Body of pancreas (tissue), 4 donors: ENCODE data around the gene TOP3A. TPM values are rescaled to one million over a fixed set of nuclear protein-coding genes. Genes with fewer than 3 reads are reported as not detected.

ENCODE experiments used
- ATAC-seq: fragments of 150-250 bp; one replicate; pipeline ENCODE4 v1.9.1; 2016
- DNase-seq, 4 donors: peaks; one replicate each; pipeline ENCODE4 v3.0.0-alpha.2; 2019
- H3K27ac ChIP-seq, 4 donors: fragments of 200-600 bp; sonication (generic); 1 replicate in 3 of 4; 2 replicates in 1 of 4; pipeline versions ENCODE4 v1.5.1 to v1.6.1; 2016 to 2019; ENCODE audit warnings: mild to moderate bottlenecking in 1 of 4, mixed read lengths in 1 of 4, moderate library complexity in 1 of 4
- H3K27me3 ChIP-seq, 2 donors: fragments of 200-600 bp; sonication (generic); one replicate each; pipeline ENCODE4 v1.6.0; 2016; ENCODE audit warnings: mild to moderate bottlenecking in 1 of 2
- H3K36me3 ChIP-seq, 2 donors: fragments of 200-600 bp; sonication (generic); replicated peaks in 1 of 2; 2 replicates each; pipeline ENCODE4 v1.5.1; 2016; ENCODE audit warnings: low read depth in 2 of 2; ENCODE audit not compliant: insufficient read depth in 1 of 2
- H3K4me1 ChIP-seq: fragments of 200-600 bp; sonication (generic); one replicate; pipeline ENCODE4 v1.6.0; 2016
- H3K4me3 ChIP-seq, 2 donors: fragments of 200-600 bp; sonication (generic); 1 replicate in 1 of 2; 2 replicates in 1 of 2; pipeline ENCODE4 v1.5.1; 2016 to 2019
- H3K9me3 ChIP-seq, 3 donors: fragments of 200-600 bp; sonication (generic); 1 replicate in 2 of 3; 2 replicates in 1 of 3; pipeline ENCODE4 v1.5.1; 2016
- CTCF ChIP-seq, 7 experiments: fragments of 450-650 bp in 4 of 7; fragments of 200-600 bp in 3 of 7; sonication (generic) in 3 of 7; IDR thresholded peaks; one replicate each; pipeline ENCODE4 v1.5.1; 2016 to 2019; ENCODE audit warnings: antibody characterized with exemption in 7 of 7
- POLR2A ChIP-seq, 3 donors: fragments of 450-650 bp; IDR thresholded peaks; one replicate each; pipeline ENCODE4 v1.6.1; 2016; ENCODE audit warnings: antibody characterized with exemption in 3 of 3, mild to moderate bottlenecking in 2 of 3
- WGBS, 2 donors: methylation state at CpG; one replicate each; pipeline ENCODE4 v1.1.5; 2017; 5-methylcytosine and 5-hydroxymethylcytosine counted together
- intact Hi-C: fragments of 100-400 bp; cut with DNase I; formaldehyde crosslinking; loops from one replicate; pipeline ENCODE4 v1.15.1; 2023
- total RNA-seq, 2 donors: library from RNA; depleted of rRNA; stranded (reverse); fragments of >200 nt; gene quantifications; one replicate each; pipeline ENCODE4 v1.1.0, GENCODE V29; 2016

Gene TOP3A
- total RNA-seq, 2 donors from 2014 or later = 13.2 to 22.3 TPM

- TF ChIP-seq CTCF (IDR thresholded peaks at IDR 0.05) (no peak), POLR2A (IDR thresholded peaks at IDR 0.05) (no peak)
- Histone ChIP-seq H3K36me3 (peaks cover 10% of the 10 kb centered on the region in 2 donors), H3K27me3 (no peaks in the 10 kb centered on the region), H3K27ac (no peak overlapping the region), H3K9me3 (no peaks in the 10 kb centered on the region), H3K4me1 (peaks cover under 1% of the 10 kb centered on the region), H3K4me3 (no peak overlapping the region)
- peak; percentile 14 for ATAC-seq
- WGBS, 2 donors = 49% methylated on average over 12 to 14 of the region's 14 CpGs
- DNase-seq = no peak
- intact Hi-C loops = no loop called here
Observed at GRCh38 chr17:18267927-18268711, 46.7 kb downstream of the TOP3A start.

GRCh38 chr17:18267366-18267765 lies 47.4 kb downstream of the TOP3A start:
- H3K9me3 ChIP-seq = no peaks in the 10 kb centered on the region
- intact Hi-C loops = no loop called here
- 74 to 83% methylated on average over 9 to 10 of the region's 10 CpGs for WGBS, 2 donors
- DNase-seq (no peak), ATAC-seq (no peak)
- peaks cover 8% of the 10 kb centered on the region for H3K4me1 ChIP-seq
- peaks cover 10% of the 10 kb centered on the region in 2 donors for H3K36me3 ChIP-seq
- H3K4me3 ChIP-seq = no peak overlapping the region
- no peaks in the 10 kb centered on the region for H3K27me3 ChIP-seq
- TF ChIP-seq POLR2A (IDR thresholded peaks at IDR 0.05) (no peak), CTCF (IDR thresholded peaks at IDR 0.05) (no peak)
- no peak overlapping the region for H3K27ac ChIP-seq

DNA sequence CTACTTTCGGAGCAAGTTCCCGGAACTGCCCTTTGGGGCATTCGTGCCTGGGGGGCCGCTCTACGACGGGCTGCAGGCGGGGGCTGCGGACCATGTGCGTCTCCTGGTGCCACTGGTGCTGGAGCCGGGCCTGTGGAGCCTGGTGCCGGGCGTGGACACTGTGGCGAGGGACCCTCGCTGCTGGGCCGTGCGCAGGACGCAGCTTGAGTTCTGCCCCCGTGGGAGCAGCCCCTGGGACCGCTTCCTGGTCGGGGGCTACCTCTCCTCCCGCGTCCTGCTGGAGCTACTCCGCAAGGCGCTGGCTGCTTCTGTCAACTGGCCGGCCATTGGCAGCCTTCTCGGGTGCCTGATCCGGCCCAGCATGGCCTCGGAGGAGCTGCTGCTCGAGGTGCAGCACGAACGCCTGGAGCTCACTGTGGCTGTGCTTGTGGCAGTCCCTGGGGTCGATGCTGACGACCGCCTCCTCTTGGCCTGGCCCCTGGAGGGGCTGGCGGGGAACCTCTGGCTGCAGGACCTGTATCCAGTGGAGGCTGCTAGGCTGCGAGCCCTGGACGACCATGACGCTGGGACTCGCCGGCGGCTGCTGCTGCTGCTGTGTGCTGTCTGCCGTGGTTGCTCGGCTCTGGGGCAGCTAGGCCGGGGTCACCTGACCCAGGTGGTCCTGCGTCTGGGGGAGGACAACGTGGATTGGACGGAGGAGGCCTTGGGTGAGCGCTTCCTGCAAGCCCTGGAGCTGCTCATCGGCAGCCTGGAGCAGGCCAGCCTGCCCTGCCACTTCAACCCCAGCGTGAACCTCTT lies 50.7 kb downstream of the TOP3A start:
- peaks cover 29% of the 10 kb centered on the region for H3K4me1 ChIP-seq
- 80 to 93% methylated on average over 1 to 47 of the region's 50 CpGs for WGBS, 2 donors
- no peak for DNase-seq
- H3K36me3 ChIP-seq = peaks cover 10% of the 10 kb centered on the region in 2 donors
- H3K27ac ChIP-seq = no peak overlapping the region
- H3K9me3 ChIP-seq = no peaks in the 10 kb centered on the region
- H3K4me3 ChIP-seq = no peak overlapping the region
- no peak for ATAC-seq
- TF ChIP-seq CTCF (IDR thresholded peaks at IDR 0.05) = no peak
- no peak for TF ChIP-seq POLR2A (IDR thresholded peaks at IDR 0.05)
- H3K27me3 ChIP-seq = no peaks in the 10 kb centered on the region
- intact Hi-C loops = no loop called here

GRCh38 chr17:18262641-18263040 lies 52.2 kb downstream of the TOP3A start:
- DNase-seq (peak; percentile 71 to 89 (median 84)), ATAC-seq (no peak)
- H3K36me3 ChIP-seq = peaks cover 10% of the 10 kb centered on the region in 2 donors
- no peaks in the 10 kb centered on the region for H3K9me3 ChIP-seq
- peak overlapping the region; percentile 91 to 98 (median 94) for H3K27ac ChIP-seq
- intact Hi-C loops = no loop called here
- H3K4me1 ChIP-seq = peaks cover 34% of the 10 kb centered on the region
- TF ChIP-seq POLR2A (IDR thresholded peaks at IDR 0.05) (no peak), CTCF (IDR thresholded peaks at IDR 0.05) (no peak)
- 44 to 50% methylated on average over 12 of the region's 12 CpGs for WGBS, 2 donors
- no peak overlapping the region for H3K4me3 ChIP-seq
- H3K27me3 ChIP-seq = no peaks in the 10 kb centered on the region
